Measurements from ENCODE around the gene HSD11B2. TPM values are rescaled to one million over a fixed set of nuclear protein-coding genes. Genes with fewer than 3 reads are reported as not detected.

The HSD11B2 gene
- total RNA-seq, 1 donor from 2014 or later: 8.5 TPM

- H3K4me3 Mint-ChIP-seq: no peak overlapping the region
- H3K36me3 Mint-ChIP-seq: peaks cover 5% of the 10 kb centered on the region
- no peaks in the 10 kb centered on the region for H3K27me3 Mint-ChIP-seq
- no peak for TF ChIP-seq CTCF (conservative IDR thresholded peaks at IDR 0.05)
- no peaks in the 10 kb centered on the region for H3K9me3 Mint-ChIP-seq
- no peak overlapping the region for H3K27ac Mint-ChIP-seq
- H3K4me1 Mint-ChIP-seq (ENCODE audit: unreplicated experiment): peaks cover 13% of the 10 kb centered on the region
- no peak for DNase-seq (ENCODE audit: extremely low spot score, unreplicated experiment)
Observed at GRCh38 chr16:67445441-67445912, 14.6 kb downstream of the HSD11B2 start.

- peak overlapping the region; percentile 72 for H3K27ac Mint-ChIP-seq
- H3K4me3 Mint-ChIP-seq: no peak overlapping the region
- TF ChIP-seq CTCF (conservative IDR thresholded peaks at IDR 0.05): no peak
- H3K4me1 Mint-ChIP-seq (ENCODE audit: unreplicated experiment): peaks cover 13% of the 10 kb centered on the region
- no peaks in the 10 kb centered on the region for H3K27me3 Mint-ChIP-seq
- no peak for DNase-seq (ENCODE audit: extremely low spot score, unreplicated experiment)
- H3K9me3 Mint-ChIP-seq: no peaks in the 10 kb centered on the region
- H3K36me3 Mint-ChIP-seq: peaks cover 5% of the 10 kb centered on the region
Observed at GRCh38 chr16:67445913-67446907, 15.3 kb downstream of the HSD11B2 start.

GRCh38 chr16:67446968-67447507 is 16.1 kb downstream of the HSD11B2 start:
- Mint-ChIP-seq H3K27ac (peak overlapping the region; percentile 72), H3K4me1 (ENCODE audit: unreplicated experiment) (peaks cover 7% of the 10 kb centered on the region), H3K4me3 (no peak overlapping the region), H3K36me3 (peaks cover 5% of the 10 kb centered on the region), H3K9me3 (no peaks in the 10 kb centered on the region), H3K27me3 (no peaks in the 10 kb centered on the region)
- no peak for TF ChIP-seq CTCF (conservative IDR thresholded peaks at IDR 0.05)
- no peak for DNase-seq (ENCODE audit: extremely low spot score, unreplicated experiment)

- Mint-ChIP-seq H3K9me3 (no peaks in the 10 kb centered on the region), H3K27ac (no peak overlapping the region), H3K4me1 (ENCODE audit: unreplicated experiment) (peaks cover 7% of the 10 kb centered on the region), H3K4me3 (no peak overlapping the region), H3K27me3 (no peaks in the 10 kb centered on the region), H3K36me3 (peaks cover 5% of the 10 kb centered on the region)
- peak; percentile 55 for TF ChIP-seq CTCF (conservative IDR thresholded peaks at IDR 0.05)
- no peak for DNase-seq (ENCODE audit: extremely low spot score, unreplicated experiment)
Observed at GRCh38 chr16:67447508-67448076, 16.7 kb downstream of the HSD11B2 start.

GRCh38 chr16:67448580-67448979 is 17.7 kb downstream of the HSD11B2 start:
- DNase-seq (ENCODE audit: extremely low spot score, unreplicated experiment): no peak
- no peak for TF ChIP-seq CTCF (conservative IDR thresholded peaks at IDR 0.05)
- H3K36me3 Mint-ChIP-seq: peaks cover 5% of the 10 kb centered on the region
- H3K27me3 Mint-ChIP-seq: no peaks in the 10 kb centered on the region
- no peak overlapping the region for H3K4me3 Mint-ChIP-seq
- no peaks in the 10 kb centered on the region for H3K9me3 Mint-ChIP-seq
- peaks cover 7% of the 10 kb centered on the region for H3K4me1 Mint-ChIP-seq (ENCODE audit: unreplicated experiment)
- no peak overlapping the region for H3K27ac Mint-ChIP-seq

Data from type B pancreatic cell (in vitro differentiated cells).